Neuronal stem cell (in vitro differentiated cells): ENCODE results near the gene CBX4.

Source experiments
- DNase-seq: peaks from one replicate; pipeline ENCODE4 v3.0.0-alpha.2; 2013; ENCODE audit warnings: low spot score
- H2AFZ ChIP-seq: one replicate; pipeline ENCODE4 v1.6.1; 2013; ENCODE audit warnings: mild to moderate bottlenecking, low read length, inconsistent platforms
- H2AK5ac ChIP-seq: 2 replicates; pipeline ENCODE4 v1.6.1; 2013; ENCODE audit warnings: low read depth, mild to moderate bottlenecking, inconsistent platforms, low read length, moderate library complexity, mixed read lengths
- H2BK120ac ChIP-seq: 2 replicates; pipeline ENCODE4 v1.6.1; 2013; ENCODE audit warnings: low read depth, mild to moderate bottlenecking, inconsistent platforms, low read length, moderate library complexity, mixed read lengths
- H2BK12ac ChIP-seq: one replicate; pipeline ENCODE4 v1.6.1; 2013; ENCODE audit warnings: low read length, inconsistent platforms
- H2BK15ac ChIP-seq: 2 replicates; pipeline ENCODE4 v1.6.1; 2013; ENCODE audit warnings: mild to moderate bottlenecking, low read length, inconsistent platforms, mixed read lengths
- H2BK5ac ChIP-seq: one replicate; pipeline ENCODE4 v1.6.1; 2013; ENCODE audit warnings: inconsistent platforms, mild to moderate bottlenecking, low read length, moderate library complexity
- H3K14ac ChIP-seq: one replicate; pipeline ENCODE4 v1.6.1; 2013; ENCODE audit warnings: low read length, inconsistent platforms
- H3K18ac ChIP-seq: 2 replicates; pipeline ENCODE4 v1.6.1; 2013; ENCODE audit warnings: low read length, inconsistent platforms
- H3K23ac ChIP-seq: 2 replicates; pipeline ENCODE4 v1.6.1; 2013; ENCODE audit warnings: low read depth, mild to moderate bottlenecking, mixed read lengths, low read length, inconsistent platforms; ENCODE audit not compliant: poor library complexity
- H3K27ac ChIP-seq: replicated peaks from 3 replicates; pipeline ENCODE4 v1.5.1; 2013; ENCODE audit warnings: low read length, inconsistent platforms
- H3K27me3 ChIP-seq, 3 experiments: 2 replicates each; pipeline ENCODE4 v1.6.1; 2013; ENCODE audit warnings: low read length in 3 of 3, mild to moderate bottlenecking in 2 of 3, inconsistent platforms in 1 of 3, low read depth in 1 of 3, mixed read lengths in 1 of 3, moderate library complexity in 1 of 3; ENCODE audit not compliant: control insufficient read depth in 3 of 3, insufficient read depth in 3 of 3
- H3K36me3 ChIP-seq, 2 donors: replicated peaks in 1 of 2; 2 replicates each; pipeline ENCODE4 v1.6.1; 2013; ENCODE audit warnings: low read length in 2 of 2; ENCODE audit not compliant: control insufficient read depth in 2 of 2, insufficient read depth in 2 of 2
- H3K4ac ChIP-seq: 2 replicates; pipeline ENCODE4 v1.6.1; 2013; ENCODE audit warnings: inconsistent platforms, mild to moderate bottlenecking, low read length, moderate library complexity
- H3K4me1 ChIP-seq, 2 donors: 1 replicate in 1 of 2; 2 replicates in 1 of 2; pipeline ENCODE4 v1.6.1; 2013; ENCODE audit warnings: low read length in 2 of 2, low read depth in 1 of 2; ENCODE audit not compliant: control insufficient read depth in 2 of 2, insufficient read depth in 1 of 2
- H3K4me2 ChIP-seq: one replicate; pipeline ENCODE4 v1.6.1; 2013; ENCODE audit warnings: mild to moderate bottlenecking, low read length, inconsistent platforms; ENCODE audit not compliant: insufficient read depth, poor library complexity, severe bottlenecking
- H3K4me3 ChIP-seq, 2 donors: 2 replicates each; pipeline ENCODE4 v1.5.1; 2013; ENCODE audit warnings: low read length in 2 of 2, mild to moderate bottlenecking in 2 of 2, inconsistent platforms in 1 of 2, moderate library complexity in 1 of 2
- H3K79me1 ChIP-seq: one replicate; pipeline ENCODE4 v1.6.1; 2013; ENCODE audit warnings: low read depth, mild to moderate bottlenecking, inconsistent platforms, low read length, moderate library complexity
- H3K9ac ChIP-seq: one replicate; pipeline ENCODE4 v1.6.1; 2013; ENCODE audit warnings: mild to moderate bottlenecking, low read depth, low read length, inconsistent platforms; ENCODE audit not compliant: poor library complexity
- H3K9me3 ChIP-seq, 2 donors: replicated peaks in 1 of 2; 2 replicates each; pipeline versions ENCODE3 to v1.6.1; 2013; ENCODE audit warnings: low read length in 2 of 2, mild to moderate bottlenecking in 2 of 2, inconsistent platforms in 1 of 2, low read depth in 1 of 2, mixed read lengths in 1 of 2, moderate library complexity in 1 of 2; ENCODE audit not compliant: control insufficient read depth in 2 of 2, insufficient read depth in 1 of 2
- H4K8ac ChIP-seq: one replicate; pipeline ENCODE4 v1.6.1; 2013; ENCODE audit warnings: low read depth, mild to moderate bottlenecking, inconsistent platforms, low read length, moderate library complexity
- H4K91ac ChIP-seq: one replicate; pipeline ENCODE4 v1.6.1; 2013; ENCODE audit warnings: low read length, low read depth, mild to moderate bottlenecking, inconsistent platforms; ENCODE audit not compliant: poor library complexity
- WGBS, 2 donors: extraction: QIAGEN DNeasy Blood & Tissue Kit; methylation state at CpG; one replicate each; pipeline ENCODE4 v1.1.7; 2013; ENCODE audit warnings: missing lambda C conversion rate in 2 of 2, mixed read lengths in 1 of 2; ENCODE audit not compliant: insufficient read length in 2 of 2, insufficient replicate concordance in 1 of 2; ENCODE audit errors: extremely low coverage in 2 of 2; 5-methylcytosine and 5-hydroxymethylcytosine counted together

The CBX4 gene

DNA sequence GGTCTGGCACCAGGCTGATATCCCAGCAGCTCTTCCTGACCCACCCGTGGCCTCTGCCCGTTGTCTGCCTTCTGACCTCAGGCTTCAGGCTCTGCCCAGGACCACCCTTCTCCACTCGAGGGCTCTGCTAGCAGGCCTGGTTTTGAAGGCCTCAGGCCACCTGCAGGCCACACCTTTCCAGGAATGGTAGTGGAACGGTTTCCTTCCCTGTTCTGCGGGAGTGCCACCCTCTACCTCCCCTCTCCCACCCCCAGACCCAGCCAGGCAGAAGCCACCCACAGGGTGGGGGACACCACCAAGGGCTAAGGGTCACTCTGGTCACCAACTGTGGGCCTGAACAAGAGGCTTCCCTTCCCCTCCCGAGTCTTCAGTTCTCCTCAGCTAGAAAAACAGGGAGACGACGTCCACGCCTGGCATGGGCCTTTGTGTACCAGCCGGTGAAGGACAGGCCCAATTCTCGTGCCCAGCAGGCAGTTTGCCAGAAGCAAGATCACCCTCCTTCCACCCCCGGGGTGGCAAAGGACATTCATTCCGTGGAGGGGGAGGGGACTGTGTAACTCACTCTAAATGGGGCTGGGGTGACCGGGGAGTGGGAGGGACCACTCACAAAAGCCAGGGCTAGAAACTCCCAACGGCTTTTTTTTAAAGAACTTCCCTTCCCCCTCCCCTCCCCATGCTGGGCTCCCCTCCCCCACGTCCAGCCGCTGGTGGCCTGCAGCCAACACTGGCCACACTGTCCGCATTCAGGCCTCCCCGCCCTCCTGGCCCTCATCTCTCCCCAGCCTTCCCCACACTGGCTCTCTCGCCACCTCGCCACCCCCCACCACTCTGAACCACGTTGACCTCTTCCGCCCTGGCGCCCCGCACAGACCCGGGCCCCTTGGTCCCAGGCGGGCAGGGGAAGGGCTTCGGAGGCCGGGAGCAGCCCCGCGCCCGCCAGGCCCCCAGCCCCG is 7.7 kb downstream of the CBX4 start:
- H2AFZ ChIP-seq = peak overlapping the region; percentile 61
- no peak overlapping the region for H3K4ac ChIP-seq
- peak overlapping the region; percentile 96 for H2AK5ac ChIP-seq
- peak overlapping the region; percentile 70 for H2BK12ac ChIP-seq
- H3K4me3 ChIP-seq = no peak overlapping the region
- H3K9ac ChIP-seq = peak overlapping the region; percentile 81
- H3K27me3 ChIP-seq = peaks cover 0 to 36% (median 13%) of the 10 kb centered on the region in 3 experiments
- peak overlapping the region; percentile 75 for H3K23ac ChIP-seq
- H3K79me1 ChIP-seq = peaks cover 5% of the 10 kb centered on the region
- H4K91ac ChIP-seq = peak overlapping the region; percentile 94
- H3K4me1 ChIP-seq = peaks cover 37 to 38% of the 10 kb centered on the region in 2 donors
- peak overlapping the region; percentile 95 for H2BK120ac ChIP-seq
- H3K14ac ChIP-seq = no peak overlapping the region
- DNase-seq = no peak
- peak overlapping the region; percentile 47 for H2BK5ac ChIP-seq
- peak overlapping the region; percentile 98 for H3K18ac ChIP-seq
- peaks cover 0 to 2% of the 10 kb centered on the region in 2 donors for H3K9me3 ChIP-seq
- peaks cover 0 to 38% of the 10 kb centered on the region in 2 donors for H3K36me3 ChIP-seq
- no peak overlapping the region for H4K8ac ChIP-seq
- peak overlapping the region; percentile 87 for H3K4me2 ChIP-seq
- H2BK15ac ChIP-seq = peak overlapping the region; percentile 92
- no CpG with 5 or more reads among the region's 33 CpGs for WGBS, 2 donors
- H3K27ac ChIP-seq = peak overlapping the region; percentile 7

DNA sequence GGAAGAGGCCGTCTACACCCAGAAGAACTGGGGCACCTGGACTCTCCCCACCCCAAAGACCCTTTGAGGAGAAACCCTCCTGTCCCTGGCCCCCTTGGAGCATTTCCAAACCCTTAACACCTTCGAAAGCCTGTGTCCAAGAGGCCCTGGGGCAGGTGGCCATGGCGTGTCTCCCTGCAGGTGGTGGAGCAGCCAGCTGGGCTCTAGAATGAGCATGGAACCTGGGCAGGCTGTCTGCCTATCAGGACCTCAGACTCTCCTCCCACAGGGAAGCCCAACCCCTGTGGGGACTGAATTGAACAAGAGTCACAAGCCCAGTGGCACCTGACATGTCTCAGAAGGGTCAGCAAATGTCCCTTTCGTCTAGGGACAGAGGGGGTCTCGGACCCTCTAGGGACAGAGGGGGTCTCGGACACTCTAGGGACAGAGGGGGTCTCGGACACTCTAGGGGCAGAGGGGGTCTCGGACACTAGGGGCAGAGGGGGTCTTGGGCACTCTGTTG is 8.4 kb downstream of the CBX4 start:
- Histone ChIP-seq H3K4me1 (peaks cover 32 to 34% of the 10 kb centered on the region in 2 donors), H2AK5ac (peak overlapping the region; percentile 94), H2BK12ac (peak overlapping the region; percentile 70), H2AFZ (no peak overlapping the region), H3K27ac (no peak overlapping the region), H2BK15ac (peak overlapping the region; percentile 92), H2BK5ac (peak overlapping the region; percentile 47), H3K9me3 (peaks cover 0 to 2% of the 10 kb centered on the region in 2 donors), H2BK120ac (peak overlapping the region; percentile 33), H3K23ac (peak overlapping the region; percentile 5), H3K79me1 (peaks cover 5% of the 10 kb centered on the region), H4K8ac (no peak overlapping the region), H3K4me2 (no peak overlapping the region), H3K9ac (no peak overlapping the region), H3K4me3 (no peak overlapping the region), H3K18ac (peak overlapping the region; percentile 93), H3K14ac (peak overlapping the region; percentile 14), H3K4ac (no peak overlapping the region), H3K27me3 (peaks cover 0 to 29% (median 13%) of the 10 kb centered on the region in 3 experiments), H4K91ac (peak overlapping the region; percentile 32), H3K36me3 (peaks cover 0 to 31% of the 10 kb centered on the region in 2 donors)
- no CpG with 5 or more reads among the region's 8 CpGs for WGBS, 2 donors
- DNase-seq = no peak

DNA sequence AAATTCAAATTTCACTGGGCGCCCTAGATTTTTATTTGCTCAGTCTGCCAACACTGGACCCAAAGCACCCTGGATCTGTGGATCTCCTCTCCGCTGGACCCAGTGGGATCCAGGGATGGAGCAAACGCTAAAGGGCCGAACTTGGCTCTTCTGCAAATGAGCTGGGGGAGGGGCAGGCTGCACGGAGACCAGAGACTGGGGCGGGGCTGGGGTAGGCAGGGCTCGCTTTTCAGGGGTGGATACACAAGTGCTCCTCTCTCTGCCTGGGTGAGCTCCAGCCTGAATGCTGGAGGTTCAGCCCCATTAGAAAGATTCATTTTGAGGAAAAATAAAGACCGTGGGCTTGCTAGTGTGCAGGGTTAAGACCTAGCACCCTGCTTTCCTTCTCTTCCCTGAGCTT is 8.9 kb downstream of the CBX4 start:
- Histone ChIP-seq H3K14ac (no peak overlapping the region), H2BK15ac (peak overlapping the region; percentile 92), H3K4me3 (no peak overlapping the region), H2AFZ (no peak overlapping the region), H3K9me3 (peaks cover 0 to 2% of the 10 kb centered on the region in 2 donors), H2BK5ac (peak overlapping the region; percentile 47), H3K4ac (no peak overlapping the region), H3K9ac (no peak overlapping the region), H2BK120ac (no peak overlapping the region), H3K4me2 (no peak overlapping the region), H3K23ac (peak overlapping the region; percentile 5), H2AK5ac (peak overlapping the region; percentile 94), H3K27ac (no peak overlapping the region), H4K91ac (no peak overlapping the region), H3K79me1 (peaks cover 4% of the 10 kb centered on the region), H3K36me3 (peaks cover 0 to 25% of the 10 kb centered on the region in 2 donors), H3K27me3 (peaks cover 0 to 24% (median 13%) of the 10 kb centered on the region in 3 experiments), H3K4me1 (peaks cover 27 to 33% of the 10 kb centered on the region in 2 donors), H2BK12ac (no peak overlapping the region), H3K18ac (no peak overlapping the region), H4K8ac (no peak overlapping the region)
- no peak for DNase-seq
- no CpG with 5 or more reads among the region's 8 CpGs for WGBS, 2 donors

DNA sequence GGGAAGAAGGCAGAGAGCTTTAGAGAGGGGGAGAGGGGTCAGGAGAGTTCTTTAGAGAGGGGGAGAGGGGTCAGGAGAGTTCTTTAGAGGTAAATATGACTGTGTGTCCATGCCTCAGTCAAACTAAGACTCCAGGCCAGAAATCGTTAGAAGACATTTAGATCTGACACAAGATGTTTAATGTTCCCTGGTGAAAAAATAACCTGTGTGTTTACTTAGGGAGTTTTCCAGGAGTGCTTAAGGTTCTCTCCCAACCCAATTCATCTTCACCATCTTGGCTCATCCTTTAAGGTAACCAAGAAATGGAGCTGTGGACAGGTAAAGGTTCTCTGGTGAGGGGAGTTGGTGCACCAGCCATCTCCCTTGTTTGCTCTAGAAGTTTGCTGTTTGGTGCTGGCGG is 9.8 kb downstream of the CBX4 start:
- Histone ChIP-seq H3K4me2 (no peak overlapping the region), H2AFZ (no peak overlapping the region), H3K36me3 (peaks cover 0 to 17% of the 10 kb centered on the region in 2 donors), H4K8ac (no peak overlapping the region), H3K18ac (no peak overlapping the region), H2BK12ac (no peak overlapping the region), H2BK15ac (no peak overlapping the region), H3K79me1 (peaks cover 2% of the 10 kb centered on the region), H3K4ac (no peak overlapping the region), H3K9me3 (peaks cover 0 to 2% of the 10 kb centered on the region in 2 donors), H3K27me3 (peaks cover 0 to 16% (median 9%) of the 10 kb centered on the region in 3 experiments), H2BK5ac (no peak overlapping the region), H3K4me3 (no peak overlapping the region), H2AK5ac (no peak overlapping the region), H2BK120ac (no peak overlapping the region), H3K14ac (no peak overlapping the region), H3K9ac (no peak overlapping the region), H3K27ac (no peak overlapping the region), H3K23ac (no peak overlapping the region), H4K91ac (no peak overlapping the region), H3K4me1 (peaks cover 22 to 33% of the 10 kb centered on the region in 2 donors)
- WGBS, 2 donors = no CpG with 5 or more reads among the region's 2 CpGs
- DNase-seq = no peak
